ENCODE measurements around the gene PRAF2. TPM values are rescaled to one million over a fixed set of nuclear protein-coding genes. Genes with fewer than 3 reads are reported as not detected.

The PRAF2 gene
- total and polyA plus RNA-seq, 2 of the 13 experiments (the other 11 are each of a cell fraction or from before 2014, with no cell fraction given), result 0.33 to 2.6 TPM

GRCh38 chrX:49043987-49044281 lies 29.9 kb downstream of the PRAF2 start:
- no peak for DNase-seq (ENCODE audit: low spot score)
- peaks cover 16% of the 10 kb centered on the region for H3K79me2 ChIP-seq (ENCODE audit: insufficient read depth, low read length)
- WGBS (ENCODE audit: low lambda C conversion rate), result 0% methylated on average over 1 of the region's 13 CpGs
- no peak overlapping the region for H2AFZ ChIP-seq (ENCODE audit: low read length)
- H4K20me1 ChIP-seq (ENCODE audit: insufficient read depth, low read length), result no peaks in the 10 kb centered on the region
- peaks cover 0 to 3% of the 10 kb centered on the region in 2 experiments; a peak in 1 of 5 replicates for H3K36me3 ChIP-seq (replicated peaks in 1 of 2; ENCODE audit: control insufficient read depth in 1 of 2, insufficient read depth in 2 of 2, low read length in 2 of 2)
- no peaks in the 10 kb centered on the region for H3K9me3 ChIP-seq (ENCODE audit: low read length)
- intact Hi-C loops (cut with micrococcal nuclease; ENCODE audit: unreplicated experiment) (loop anchor here (2.0 to 5.0 kb wide), 2 partner anchors 57 to 87 kb away; partner anchors contain the start of gene OTUD5), in situ Hi-C loops (cut with HindIII; ENCODE audit: extremely low pct_ligation_motif_present, low pct_unique_long_range_greater_than_20kb) (no loop called here)
- CTCF ChIA-PET (ENCODE audit: low intra/inter-chr PET ratio, low total read pairs), result no interaction called here
- peak overlapping the region; percentile 45 to 65 (median 61) for H3K4me3 ChIP-seq (replicated peaks in 1 of 3; ENCODE audit: insufficient read depth in 1 of 3, low read depth in 2 of 3, low read length in 3 of 3)
- no peaks in the 10 kb centered on the region; a peak in 1 of 5 replicates for H3K27me3 ChIP-seq (ENCODE audit: control insufficient read depth in 1 of 2, insufficient read depth in 2 of 2, low read length in 2 of 2)
- H3K4me1 ChIP-seq (ENCODE audit: insufficient read depth, low read length), result peaks cover 41% of the 10 kb centered on the region
- no peak for FAIRE-seq
- peak overlapping the region; percentile 62 for H3K27ac ChIP-seq (ENCODE audit: extremely low read length, insufficient read depth, low read length)
- POLR2A ChIA-PET, result interaction anchor here (0.9 to 3.4 kb wide), 6 partner anchors 9 to 147 kb away, joined by 3 to 20 read pairs (median 7); partner anchors contain the start of genes GRIPAP1 and OTUD5
- H3K9ac ChIP-seq (ENCODE audit: insufficient read depth, low read depth, low read length), result peak overlapping the region; percentile 56
- BruUV-seq (replicated peaks), result TSS peak; percentile 88
- H3K4me2 ChIP-seq (ENCODE audit: low read depth, low read length), result peak overlapping the region; percentile 76
- ATAC-seq, result no peak
- TF ChIP-seq ZNF740 (CRISPR knock-in tag; IDR thresholded peaks at IDR 0.05) (0 out of 2 replicates have a peak, but pooled peaks have one; percentile 30), RAD21 (CRISPR knock-in tag; IDR thresholded peaks at IDR 0.05) (no peak), ELF3 (CRISPR knock-in tag; IDR thresholded peaks at IDR 0.05) (0 out of 2 replicates have a peak, but pooled peaks have one; percentile 15), ZMYM3 (CRISPR knock-in tag; IDR thresholded peaks at IDR 0.05) (peak; percentile 68), POLR2G (IDR thresholded peaks at IDR 0.05; ENCODE audit: low read depth, low read length) (0 out of 2 replicates have a peak, but pooled peaks have one; percentile 34), ZNF629 (CRISPR knock-in tag; conservative IDR thresholded peaks at IDR 0.05) (peak; percentile 82), MAFF (IDR thresholded peaks at IDR 0.05; ENCODE audit: low read depth, low read length) (no peak), HNF4A (CRISPR knock-in tag; IDR thresholded peaks at IDR 0.05) (peak; percentile 52), PRDM10 (CRISPR knock-in tag; IDR thresholded peaks at IDR 0.05; ENCODE audit: low read depth) (peak; percentile 95), RFXAP (CRISPR knock-in tag; IDR thresholded peaks at IDR 0.05; ENCODE audit: borderline replicate concordance) (no peak), TEAD3 (CRISPR knock-in tag; optimal IDR thresholded peaks at IDR 0.05; ENCODE audit: borderline replicate concordance) (peak; percentile 71), ZNF501 (CRISPR knock-in tag; IDR thresholded peaks at IDR 0.05) (0 out of 2 replicates have a peak, but pooled peaks have one; percentile 44), ZFY (CRISPR knock-in tag; IDR thresholded peaks at IDR 0.05) (no peak)
- TF ChIP-seq, protein P1, sequence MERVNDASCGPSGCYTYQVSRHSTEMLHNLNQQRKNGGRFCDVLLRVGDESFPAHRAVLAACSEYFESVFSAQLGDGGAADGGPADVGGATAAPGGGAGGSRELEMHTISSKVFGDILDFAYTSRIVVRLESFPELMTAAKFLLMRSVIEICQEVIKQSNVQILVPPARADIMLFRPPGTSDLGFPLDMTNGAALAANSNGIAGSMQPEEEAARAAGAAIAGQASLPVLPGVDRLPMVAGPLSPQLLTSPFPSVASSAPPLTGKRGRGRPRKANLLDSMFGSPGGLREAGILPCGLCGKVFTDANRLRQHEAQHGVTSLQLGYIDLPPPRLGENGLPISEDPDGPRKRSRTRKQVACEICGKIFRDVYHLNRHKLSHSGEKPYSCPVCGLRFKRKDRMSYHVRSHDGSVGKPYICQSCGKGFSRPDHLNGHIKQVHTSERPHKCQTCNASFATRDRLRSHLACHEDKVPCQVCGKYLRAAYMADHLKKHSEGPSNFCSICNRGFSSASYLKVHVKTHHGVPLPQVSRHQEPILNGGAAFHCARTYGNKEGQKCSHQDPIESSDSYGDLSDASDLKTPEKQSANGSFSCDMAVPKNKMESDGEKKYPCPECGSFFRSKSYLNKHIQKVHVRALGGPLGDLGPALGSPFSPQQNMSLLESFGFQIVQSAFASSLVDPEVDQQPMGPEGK (CRISPR knock-in tag; IDR thresholded peaks at IDR 0.05), result peak; percentile 85; the same call in 1 of the 2 replicates
- TF ChIP-seq, protein P2, sequence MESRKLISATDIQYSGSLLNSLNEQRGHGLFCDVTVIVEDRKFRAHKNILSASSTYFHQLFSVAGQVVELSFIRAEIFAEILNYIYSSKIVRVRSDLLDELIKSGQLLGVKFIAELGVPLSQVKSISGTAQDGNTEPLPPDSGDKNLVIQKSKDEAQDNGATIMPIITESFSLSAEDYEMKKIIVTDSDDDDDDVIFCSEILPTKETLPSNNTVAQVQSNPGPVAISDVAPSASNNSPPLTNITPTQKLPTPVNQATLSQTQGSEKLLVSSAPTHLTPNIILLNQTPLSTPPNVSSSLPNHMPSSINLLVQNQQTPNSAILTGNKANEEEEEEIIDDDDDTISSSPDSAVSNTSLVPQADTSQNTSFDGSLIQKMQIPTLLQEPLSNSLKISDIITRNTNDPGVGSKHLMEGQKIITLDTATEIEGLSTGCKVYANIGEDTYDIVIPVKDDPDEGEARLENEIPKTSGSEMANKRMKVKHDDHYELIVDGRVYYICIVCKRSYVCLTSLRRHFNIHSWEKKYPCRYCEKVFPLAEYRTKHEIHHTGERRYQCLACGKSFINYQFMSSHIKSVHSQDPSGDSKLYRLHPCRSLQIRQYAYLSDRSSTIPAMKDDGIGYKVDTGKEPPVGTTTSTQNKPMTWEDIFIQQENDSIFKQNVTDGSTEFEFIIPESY (CRISPR knock-in tag; IDR thresholded peaks at IDR 0.05), result 0 out of 2 replicates have a peak, but pooled peaks have one; percentile 17
